GM12878 (cell line): ENCODE data around the gene ATP13A4.

Experiments
- BHLHE40 ChIP-seq, 2 experiments: fragments of 450-650 bp in 1 of 2; IDR thresholded peaks; 2 replicates each; pipeline ENCODE4 v1.6.1; 2011 to 2017; ENCODE audit warnings: low read depth in 2 of 2, borderline replicate concordance in 1 of 2, improper control_type of control experiment in 1 of 2, low read length in 1 of 2, mild to moderate bottlenecking in 1 of 2
- CBFB ChIP-seq: IDR thresholded peaks from 2 replicates; pipeline ENCODE4 v1.6.1; 2016; ENCODE audit warnings: antibody characterized with exemption, low read depth
- CHD2 ChIP-seq: IDR thresholded peaks from 2 replicates; pipeline ENCODE4 v1.6.1; 2011; ENCODE audit warnings: low read depth, low read length, improper control_type of control experiment, borderline replicate concordance
- CTCF ChIP-seq, 3 experiments: IDR thresholded peaks in 2 of 3; conservative IDR thresholded peaks in 1 of 3; 2 replicates each; pipeline ENCODE4 v1.5.1; 2011; ENCODE audit warnings: low read depth in 3 of 3, low read length in 3 of 3, mild to moderate bottlenecking in 3 of 3, control low read depth in 2 of 3, moderate library complexity in 2 of 3, inconsistent platforms in 1 of 3, mixed read lengths in 1 of 3; ENCODE audit not compliant: control insufficient read depth in 2 of 3, insufficient read depth in 1 of 3; ENCODE audit errors: extremely low read depth in 1 of 3
- EZH2 ChIP-seq: IDR thresholded peaks from 2 replicates; pipeline ENCODE4 v1.6.1; 2012; ENCODE audit warnings: low read depth, mild to moderate bottlenecking, control low read depth, inconsistent platforms, low read length, borderline replicate concordance; ENCODE audit not compliant: control insufficient read depth
- FOXM1 ChIP-seq: IDR thresholded peaks from 2 replicates; pipeline ENCODE4 v1.6.1; 2012; ENCODE audit warnings: low read depth, mild to moderate bottlenecking, inconsistent platforms, low read length, moderate library complexity
- LARP7 ChIP-seq: fragments of 450-650 bp; IDR thresholded peaks from 2 replicates; pipeline ENCODE4 v1.6.1; 2017; ENCODE audit warnings: mild to moderate bottlenecking
- MEF2A ChIP-seq: IDR thresholded peaks from 2 replicates; pipeline ENCODE4 v1.6.1; 2011; ENCODE audit warnings: low read depth, mild to moderate bottlenecking, low read length, moderate library complexity; ENCODE audit not compliant: insufficient read depth
- POLR2A ChIP-seq: IDR thresholded peaks from 2 replicates; pipeline ENCODE4 v1.6.1; 2011; ENCODE audit warnings: low read depth, mild to moderate bottlenecking, low read length
- RAD21 ChIP-seq: IDR thresholded peaks from 2 replicates; pipeline ENCODE4 v1.6.1; 2011; ENCODE audit warnings: mild to moderate bottlenecking, low read depth, low read length, moderate library complexity; ENCODE audit not compliant: insufficient read depth
- REST ChIP-seq: IDR thresholded peaks from 2 replicates; pipeline ENCODE4 v1.6.1; 2012; ENCODE audit warnings: mild to moderate bottlenecking, low read depth, low read length
- SMC3 ChIP-seq: IDR thresholded peaks from 2 replicates; pipeline ENCODE4 v1.6.1; 2011; ENCODE audit warnings: low read length, improper control_type of control experiment, borderline replicate concordance
- ZBED1 ChIP-seq: IDR thresholded peaks from 2 replicates; pipeline ENCODE4 v1.6.1; 2016; ENCODE audit warnings: borderline replicate concordance
- ZNF687 ChIP-seq: fragments of 450-650 bp; IDR thresholded peaks from 2 replicates; pipeline ENCODE4 v1.6.1; 2017; ENCODE audit warnings: mild to moderate bottlenecking, moderate library complexity

GRCh38 chr3:193400304-193400703, 154.4 kb downstream of the ATP13A4 start:
- no peak for TF ChIP-seq POLR2A
- TF ChIP-seq CTCF (IDR thresholded peaks at IDR 0.05 in 2 of 3, conservative IDR thresholded peaks at IDR 0.05 in 1 of 3; ENCODE audit: control insufficient read depth in 2 of 3, extremely low read depth in 1 of 3, insufficient read depth in 1 of 3, low read depth in 3 of 3, low read length in 3 of 3): no peak
- TF ChIP-seq ZNF687: no peak
- TF ChIP-seq LARP7: no peak
- TF ChIP-seq CHD2: no peak
- TF ChIP-seq ZBED1: no peak
- TF ChIP-seq MEF2A: no peak
- TF ChIP-seq REST: no peak
- TF ChIP-seq EZH2: no peak
- no peak for TF ChIP-seq CBFB
- no peak for TF ChIP-seq BHLHE40 (IDR thresholded peaks at IDR 0.05; ENCODE audit: borderline replicate concordance in 1 of 2, low read depth in 2 of 2, low read length in 1 of 2)
- TF ChIP-seq FOXM1: no peak
- no peak for TF ChIP-seq RAD21
- no peak for TF ChIP-seq SMC3
